CD4-positive, alpha-beta T cell (primary cell): ENCODE measurements around the gene LRP10. TPM values are rescaled to one million over a fixed set of nuclear protein-coding genes. Genes with fewer than 3 reads are reported as not detected.
A peak's percentile ranks its signal among the peaks of the same experiment; 100 is the strongest.
"Not testable (repeated sequence)": the region's sequence is repeated elsewhere in the genome, so short reads cannot be mapped to it uniquely, and the experiment has no call there.

Source experiments
- ATAC-seq: fragments of 200-7000 bp; cut with Tn5 transposase; one replicate; pipeline ENCODE4 v1.10.0; 2022; ENCODE audit warnings: mild to moderate bottlenecking; ENCODE audit not compliant: poor library complexity
- CTCF ChIA-PET: fragments of 350-600 bp; sonication (Branson Sonifier 250); formaldehyde crosslinking; loops from one replicate; lab custom pipeline; 2021; ENCODE audit warnings: antibody characterized with exemption, inconsistent platforms; lab: Charles Lee
- POLR2A ChIA-PET: fragments of 350-600 bp; sonication (Branson Sonifier 250); formaldehyde crosslinking; loops from one replicate; lab custom pipeline; 2021; ENCODE audit warnings: antibody characterized with exemption, inconsistent platforms; lab: Charles Lee
- DNase-seq, 14 experiments: peaks; one replicate each; pipeline ENCODE4 v3.0.0-alpha.2; 2013 to 2020; ENCODE audit warnings: mixed read lengths in 2 of 14
- H3K27ac ChIP-seq, 2 donors: one replicate each; pipeline versions ENCODE4 v1.5.1 to v1.7.0; 2013; ENCODE audit warnings: low read length in 2 of 2, low read depth in 1 of 2, mild to moderate bottlenecking in 1 of 2
- H3K27me3 ChIP-seq, 2 experiments: 1 replicate in 1 of 2; 2 replicates in 1 of 2; pipeline versions ENCODE4 v1.6.1 to v1.7.0; 2013; ENCODE audit warnings: low read length in 2 of 2, control low read depth in 1 of 2, mild to moderate bottlenecking in 1 of 2, moderate library complexity in 1 of 2; ENCODE audit not compliant: insufficient read depth in 2 of 2, control insufficient read depth in 1 of 2
- H3K36me3 ChIP-seq: one replicate; pipeline ENCODE4 v1.6.1; 2013; ENCODE audit warnings: low read length, control low read depth; ENCODE audit not compliant: insufficient read depth
- H3K4me1 ChIP-seq: one replicate; pipeline ENCODE4 v1.6.1; 2013; ENCODE audit warnings: low read length, control low read depth; ENCODE audit not compliant: insufficient read depth
- H3K4me3 ChIP-seq: one replicate; pipeline ENCODE4 v1.5.1; 2013; ENCODE audit warnings: mild to moderate bottlenecking, low read length, moderate library complexity
- H3K9me3 ChIP-seq, 2 experiments: 1 replicate in 1 of 2; 2 replicates in 1 of 2; pipeline versions ENCODE4 v1.6.1 to v1.7.0; 2013; ENCODE audit warnings: low read length in 2 of 2, mild to moderate bottlenecking in 2 of 2, control low read depth in 1 of 2, moderate library complexity in 1 of 2; ENCODE audit not compliant: control insufficient read depth in 1 of 2, insufficient read depth in 1 of 2
- H3K27ac Mint-ChIP-seq: one replicate; pipeline ENCODE4 v1.8.0; 2020; ENCODE audit warnings: mixed read lengths
- H3K27me3 Mint-ChIP-seq: one replicate; pipeline ENCODE4 v1.8.0; 2021; ENCODE audit warnings: mixed read lengths
- H3K36me3 Mint-ChIP-seq: one replicate; pipeline ENCODE4 v1.8.0; 2021; ENCODE audit warnings: low read depth, mixed read lengths
- H3K4me1 Mint-ChIP-seq: one replicate; pipeline ENCODE4 v1.8.0; 2021; ENCODE audit warnings: low read depth, mixed read lengths
- H3K4me3 Mint-ChIP-seq: one replicate; pipeline ENCODE4 v1.8.0; 2020; ENCODE audit warnings: mild to moderate bottlenecking, mixed read lengths
- H3K9me3 Mint-ChIP-seq: one replicate; pipeline ENCODE4 v1.8.0; 2020; ENCODE audit warnings: mixed read lengths
- CTCF ChIP-seq: fragments of 200-600 bp; IDR thresholded peaks from one replicate; pipeline ENCODE4 v1.8.0; 2022; ENCODE audit warnings: antibody characterized with exemption, mild to moderate bottlenecking
- intact Hi-C, 2 experiments: fragments of 100-400 bp; cut with DNase I in 1 of 2; cut with micrococcal nuclease in 1 of 2; formaldehyde crosslinking; loops; one replicate each; pipeline versions ENCODE4 v1.15.1 to v1.9.0; 2023 to 2025; cut with DNase I, micrococcal nuclease
- total RNA-seq, 174 experiments: library from RNA in 2 of 174; stranded (reverse) in 2 of 174; gene quantifications; one replicate each; pipeline ENCODE4 v1.2.3 and lab custom pipeline; 2021 to 2026

LRP10 gene
- total RNA-seq, 2 experiments from 2014 or later, result 52.4 to 54.6 TPM

- H3K4me3 ChIP-seq, result no peak overlapping the region
- DNase-seq (peak in 2 of 14 experiments; percentile 50 to 66), ATAC-seq (no peak)
- H3K27ac Mint-ChIP-seq, result no peak overlapping the region
- H3K4me3 Mint-ChIP-seq, result no peak overlapping the region
- no peaks in the 10 kb centered on the region for H3K36me3 ChIP-seq
- POLR2A ChIA-PET, result interaction anchor here (0.7 to 2.2 kb wide), 4 partner anchors 20 to 294 kb away, joined by 3 to 7 read pairs (median 4); partner anchors contain the start of genes LRP10 and MRPL52
- intact Hi-C loops, result loop anchor here (5.0 to 10.0 kb wide), 2 partner anchors 194 to 986 kb away; no protein-coding TSS in a partner anchor
- H3K27me3 ChIP-seq, result no peaks in the 10 kb centered on the region
- H3K9me3 ChIP-seq, result no peaks in the 10 kb centered on the region
- H3K4me1 Mint-ChIP-seq, result peaks cover 13% of the 10 kb centered on the region
- H3K27ac ChIP-seq, result no peak overlapping the region
- H3K27me3 Mint-ChIP-seq, result peaks cover 15% of the 10 kb centered on the region
- no peaks in the 10 kb centered on the region for H3K36me3 Mint-ChIP-seq
- peaks cover 16% of the 10 kb centered on the region for H3K4me1 ChIP-seq
- no peaks in the 10 kb centered on the region for H3K9me3 Mint-ChIP-seq
- no peak for TF ChIP-seq CTCF
- CTCF ChIA-PET, result interaction anchor here (0.6 to 6.7 kb wide), 6 partner anchors 19 to 295 kb away, joined by 3 to 67 read pairs (median 5); no protein-coding TSS in a partner anchor
These were observed 20.4 kb upstream of the LRP10 start for GRCh38 chr14:22850944-22851764.

GRCh38 chr14:22852178-22852577, 19.4 kb upstream of the LRP10 start:
- CTCF ChIA-PET, result interaction anchor here (0.7 to 6.7 kb wide), 17 partner anchors 11 to 296 kb away, joined by 3 to 67 read pairs (median 7); partner anchors contain the start of genes LRP10 and MRPL52
- H3K4me1 ChIP-seq, result peaks cover 16% of the 10 kb centered on the region
- Mint-ChIP-seq H3K27me3 (peaks cover 12% of the 10 kb centered on the region), H3K4me1 (peaks cover 19% of the 10 kb centered on the region)
- not testable (repeated sequence) for DNase-seq, H3K27me3 ChIP-seq, H3K4me3 ChIP-seq, H3K36me3 Mint-ChIP-seq, H3K36me3 ChIP-seq, ATAC-seq, H3K4me3 Mint-ChIP-seq, H3K27ac ChIP-seq, H3K27ac Mint-ChIP-seq, H3K9me3 ChIP-seq, H3K9me3 Mint-ChIP-seq
- intact Hi-C loops, result loop anchor here (5.0 to 10.0 kb wide), 2 partner anchors 195 to 987 kb away; no protein-coding TSS in a partner anchor
- POLR2A ChIA-PET, result interaction anchor here (1.4 to 4.3 kb wide), 4 partner anchors 14 to 295 kb away, joined by 6 to 23 read pairs (median 12); no protein-coding TSS in a partner anchor

GRCh38 chr14:22852599-22852939, 19.0 kb upstream of the LRP10 start:
- H3K36me3 Mint-ChIP-seq, result no peaks in the 10 kb centered on the region
- DNase-seq (no peak), ATAC-seq (no peak)
- no peak overlapping the region for H3K4me3 Mint-ChIP-seq
- no peak overlapping the region for H3K27ac Mint-ChIP-seq
- CTCF ChIA-PET, result interaction anchor here (0.6 to 6.7 kb wide), 23 partner anchors 10 to 302 kb away, joined by 3 to 67 read pairs (median 4); partner anchors contain the start of genes LRP10, MRPL52 and OXA1L
- Histone ChIP-seq H3K4me1 (peaks cover 16% of the 10 kb centered on the region), H3K27ac (no peak overlapping the region), H3K27me3 (no peaks in the 10 kb centered on the region), H3K9me3 (no peaks in the 10 kb centered on the region), H3K36me3 (no peaks in the 10 kb centered on the region), H3K4me3 (no peak overlapping the region)
- no peak for TF ChIP-seq CTCF
- no peaks in the 10 kb centered on the region for H3K9me3 Mint-ChIP-seq
- POLR2A ChIA-PET, result interaction anchor here (1.3 to 4.3 kb wide), 5 partner anchors 15 to 296 kb away, joined by 4 to 23 read pairs (median 11); partner anchors contain the start of gene RBM23
- H3K27me3 Mint-ChIP-seq, result peaks cover 11% of the 10 kb centered on the region
- intact Hi-C loops, result loop anchor here (5.0 to 10.0 kb wide), 2 partner anchors 195 to 988 kb away; no protein-coding TSS in a partner anchor
- H3K4me1 Mint-ChIP-seq, result peaks cover 23% of the 10 kb centered on the region
